ENCODE measurements around the gene EXPH5. TPM values are rescaled to one million over a fixed set of nuclear protein-coding genes. Genes with fewer than 3 reads are reported as not detected.
A peak's percentile ranks its signal among the peaks of the same experiment; 100 is the strongest.

EXPH5 gene
- polyA plus RNA-seq, 1 donor (not counting 4 experiments of a cell fraction or from before 2014, with no cell fraction given): 11.7 TPM

DNA sequence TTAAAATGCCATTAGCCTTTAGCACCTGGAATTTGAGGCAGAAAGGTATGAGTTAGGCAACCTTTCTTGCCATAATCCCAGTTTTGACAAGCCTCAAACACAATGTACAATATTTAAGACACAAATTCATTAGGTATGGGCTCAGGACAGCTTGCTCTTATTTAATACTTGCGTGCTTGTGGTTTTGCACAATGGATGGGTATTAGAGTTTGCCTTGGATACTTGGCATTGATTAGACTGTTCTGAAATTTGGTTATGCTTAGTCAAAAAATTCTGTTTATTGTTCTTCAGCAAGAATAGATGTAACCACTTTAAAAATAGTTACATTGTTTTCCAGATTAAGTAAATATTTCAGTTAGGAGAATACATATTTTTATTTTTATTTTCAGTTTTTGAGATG, 120.9 kb downstream of the EXPH5 start:
- Histone ChIP-seq H4K20me1 (ENCODE audit: control insufficient read depth, extremely low read depth, insufficient read depth, low read length) (no peaks in the 10 kb centered on the region), H3K36me3 (ENCODE audit: control insufficient read depth in 2 of 2, extremely low read depth in 1 of 2, insufficient read depth in 2 of 2, low read length in 2 of 2) (no peaks in the 10 kb centered on the region), H3K27me3 (ENCODE audit: control insufficient read depth, extremely low read depth, insufficient read depth, low read length) (no peaks in the 10 kb centered on the region), H3K4me2 (ENCODE audit: control insufficient read depth, extremely low read depth, insufficient read depth, low read depth, low read length) (no peak overlapping the region), H3K9me1 (ENCODE audit: control insufficient read depth, extremely low read depth, insufficient read depth, low read length) (no peaks in the 10 kb centered on the region), H3K9ac (ENCODE audit: control insufficient read depth, extremely low read depth, insufficient read depth, low read length) (no peak overlapping the region), H3K79me2 (ENCODE audit: control insufficient read depth, insufficient read depth, low read length) (no peaks in the 10 kb centered on the region), H3K4me1 (ENCODE audit: control insufficient read depth, extremely low read depth, insufficient read depth, low read length) (peaks cover 4% of the 10 kb centered on the region), H3K27ac (ENCODE audit: control insufficient read depth, insufficient read depth, low read length) (no peak overlapping the region), H2AFZ (ENCODE audit: control insufficient read depth, low read length) (no peak overlapping the region), H3K9me3 (ENCODE audit: control insufficient read depth, low read depth, low read length) (no peaks in the 10 kb centered on the region), H3K4me3 (ENCODE audit: control insufficient read depth in 2 of 3, extremely low read depth in 1 of 3, insufficient read depth in 2 of 3, low read depth in 1 of 3, low read length in 3 of 3) (no peak overlapping the region)
- no peak for FAIRE-seq
- no peak for TF ChIP-seq EZH2 (IDR thresholded peaks at IDR 0.05; ENCODE audit: low read length)
- TF ChIP-seq, protein P1, sequence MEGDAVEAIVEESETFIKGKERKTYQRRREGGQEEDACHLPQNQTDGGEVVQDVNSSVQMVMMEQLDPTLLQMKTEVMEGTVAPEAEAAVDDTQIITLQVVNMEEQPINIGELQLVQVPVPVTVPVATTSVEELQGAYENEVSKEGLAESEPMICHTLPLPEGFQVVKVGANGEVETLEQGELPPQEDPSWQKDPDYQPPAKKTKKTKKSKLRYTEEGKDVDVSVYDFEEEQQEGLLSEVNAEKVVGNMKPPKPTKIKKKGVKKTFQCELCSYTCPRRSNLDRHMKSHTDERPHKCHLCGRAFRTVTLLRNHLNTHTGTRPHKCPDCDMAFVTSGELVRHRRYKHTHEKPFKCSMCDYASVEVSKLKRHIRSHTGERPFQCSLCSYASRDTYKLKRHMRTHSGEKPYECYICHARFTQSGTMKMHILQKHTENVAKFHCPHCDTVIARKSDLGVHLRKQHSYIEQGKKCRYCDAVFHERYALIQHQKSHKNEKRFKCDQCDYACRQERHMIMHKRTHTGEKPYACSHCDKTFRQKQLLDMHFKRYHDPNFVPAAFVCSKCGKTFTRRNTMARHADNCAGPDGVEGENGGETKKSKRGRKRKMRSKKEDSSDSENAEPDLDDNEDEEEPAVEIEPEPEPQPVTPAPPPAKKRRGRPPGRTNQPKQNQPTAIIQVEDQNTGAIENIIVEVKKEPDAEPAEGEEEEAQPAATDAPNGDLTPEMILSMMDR (optimal IDR thresholded peaks at IDR 0.05 in 1 of 3, IDR thresholded peaks at IDR 0.05 in 1 of 3, conservative IDR thresholded peaks at IDR 0.05 in 1 of 3; ENCODE audit: extremely low read depth in 1 of 3, insufficient read depth in 2 of 3, low read length in 3 of 3): no peak
- dilution Hi-C loops (cut with MboI; ENCODE audit: extremely low pct_ligation_motif_present, low sequenced_read_pairs): no loop called here
- DNase-seq (ENCODE audit: low read depth, low spot score): no peak

- Histone ChIP-seq H3K79me2 (ENCODE audit: control insufficient read depth, insufficient read depth, low read length) (no peaks in the 10 kb centered on the region), H4K20me1 (ENCODE audit: control insufficient read depth, extremely low read depth, insufficient read depth, low read length) (no peaks in the 10 kb centered on the region), H3K36me3 (ENCODE audit: control insufficient read depth in 2 of 2, extremely low read depth in 1 of 2, insufficient read depth in 2 of 2, low read length in 2 of 2) (no peaks in the 10 kb centered on the region), H3K4me1 (ENCODE audit: control insufficient read depth, extremely low read depth, insufficient read depth, low read length) (peaks cover 12% of the 10 kb centered on the region), H3K9me3 (ENCODE audit: control insufficient read depth, low read depth, low read length) (no peaks in the 10 kb centered on the region), H3K9ac (ENCODE audit: control insufficient read depth, extremely low read depth, insufficient read depth, low read length) (no peak overlapping the region), H2AFZ (ENCODE audit: control insufficient read depth, low read length) (peak overlapping the region; percentile 56), H3K27ac (ENCODE audit: control insufficient read depth, insufficient read depth, low read length) (no peak overlapping the region), H3K4me2 (ENCODE audit: control insufficient read depth, extremely low read depth, insufficient read depth, low read depth, low read length) (no peak overlapping the region), H3K9me1 (ENCODE audit: control insufficient read depth, extremely low read depth, insufficient read depth, low read length) (no peaks in the 10 kb centered on the region), H3K27me3 (ENCODE audit: control insufficient read depth, extremely low read depth, insufficient read depth, low read length) (no peaks in the 10 kb centered on the region), H3K4me3 (ENCODE audit: control insufficient read depth in 2 of 3, extremely low read depth in 1 of 3, insufficient read depth in 2 of 3, low read depth in 1 of 3, low read length in 3 of 3) (no peak overlapping the region)
- dilution Hi-C loops (cut with MboI; ENCODE audit: extremely low pct_ligation_motif_present, low sequenced_read_pairs): no loop called here
- DNase-seq (ENCODE audit: low read depth, low spot score): no peak
- no peak for TF ChIP-seq EZH2 (IDR thresholded peaks at IDR 0.05; ENCODE audit: low read length)
- TF ChIP-seq, protein P1 (optimal IDR thresholded peaks at IDR 0.05 in 1 of 3, IDR thresholded peaks at IDR 0.05 in 1 of 3, conservative IDR thresholded peaks at IDR 0.05 in 1 of 3; ENCODE audit: extremely low read depth in 1 of 3, insufficient read depth in 2 of 3, low read length in 3 of 3): no peak
- FAIRE-seq: no peak
Observed at GRCh38 chr11:108468478-108468864, 125.1 kb downstream of the EXPH5 start.

Measured in keratinocyte (primary cell).